ENCODE results near the gene PPP4R3B. TPM values are rescaled to one million over a fixed set of nuclear protein-coding genes. Genes with fewer than 3 reads are reported as not detected.

PPP4R3B gene
- total RNA-seq, 1 donor from 2014 or later: 42.9 TPM

GRCh38 chr2:55519938-55520885 lies 97.2 kb downstream of the PPP4R3B start:
- DNase-seq (ENCODE audit: low read depth): peak; percentile 50
- H3K4me3 ChIP-seq (ENCODE audit: low read depth, low read length): peak overlapping the region; percentile 65
- no peak for FAIRE-seq
- TF ChIP-seq CTCF (IDR thresholded peaks at IDR 0.05; ENCODE audit: insufficient read depth, low read length, severe bottlenecking): no peak
- H3K36me3 ChIP-seq (ENCODE audit: control insufficient read depth, insufficient read depth, low read length): peaks cover 1% of the 10 kb centered on the region
- no peaks in the 10 kb centered on the region for H3K27me3 ChIP-seq (ENCODE audit: control insufficient read depth, insufficient read depth, low read length)

GRCh38 chr2:55518841-55519165 lies 98.6 kb downstream of the PPP4R3B start:
- Histone ChIP-seq H3K27me3 (ENCODE audit: control insufficient read depth, insufficient read depth, low read length) (no peaks in the 10 kb centered on the region), H3K4me3 (ENCODE audit: low read depth, low read length) (peak overlapping the region; percentile 65), H3K36me3 (ENCODE audit: control insufficient read depth, insufficient read depth, low read length) (peaks cover 1% of the 10 kb centered on the region)
- DNase-seq (ENCODE audit: low read depth) (peak; percentile 8), FAIRE-seq (no peak)
- no peak for TF ChIP-seq CTCF (IDR thresholded peaks at IDR 0.05; ENCODE audit: insufficient read depth, low read length, severe bottlenecking)

- no peak overlapping the region for H3K4me3 ChIP-seq (ENCODE audit: low read depth, low read length)
- no peak for FAIRE-seq
- TF ChIP-seq CTCF (IDR thresholded peaks at IDR 0.05; ENCODE audit: insufficient read depth, low read length, severe bottlenecking): peak; percentile 54
- no peaks in the 10 kb centered on the region for H3K27me3 ChIP-seq (ENCODE audit: control insufficient read depth, insufficient read depth, low read length)
- DNase-seq (ENCODE audit: low read depth): peak; percentile 58
- H3K36me3 ChIP-seq (ENCODE audit: control insufficient read depth, insufficient read depth, low read length): no peaks in the 10 kb centered on the region
These were observed 105.8 kb downstream of the PPP4R3B start for GRCh38 chr2:55511508-55512124.

- Histone ChIP-seq H3K27me3 (ENCODE audit: control insufficient read depth, insufficient read depth, low read length) (no peaks in the 10 kb centered on the region), H3K4me3 (ENCODE audit: low read depth, low read length) (no peak overlapping the region), H3K36me3 (ENCODE audit: control insufficient read depth, insufficient read depth, low read length) (no peaks in the 10 kb centered on the region)
- DNase-seq (ENCODE audit: low read depth): no peak
- TF ChIP-seq CTCF (IDR thresholded peaks at IDR 0.05; ENCODE audit: insufficient read depth, low read length, severe bottlenecking): no peak
- FAIRE-seq: no peak
These were observed 114.8 kb downstream of the PPP4R3B start for GRCh38 chr2:55502590-55503141.

- TF ChIP-seq CTCF (IDR thresholded peaks at IDR 0.05; ENCODE audit: insufficient read depth, low read length, severe bottlenecking): no peak
- no peaks in the 10 kb centered on the region for H3K36me3 ChIP-seq (ENCODE audit: control insufficient read depth, insufficient read depth, low read length)
- no peaks in the 10 kb centered on the region for H3K27me3 ChIP-seq (ENCODE audit: control insufficient read depth, insufficient read depth, low read length)
- DNase-seq (ENCODE audit: low read depth): peak; percentile 71
- no peak for FAIRE-seq
- no peak overlapping the region for H3K4me3 ChIP-seq (ENCODE audit: low read depth, low read length)
These were observed 117.4 kb downstream of the PPP4R3B start for GRCh38 chr2:55500025-55500424.

Data from bronchial epithelial cell (primary cell).